Measurements from ENCODE around the gene FXYD2. TPM values are rescaled to one million over a fixed set of nuclear protein-coding genes. Genes with fewer than 3 reads are reported as not detected.

Gene FXYD2
- total RNA-seq, 1 donor from 2014 or later = 1.5 TPM

- DNase-seq = no peak
These were observed 28.1 kb downstream of the FXYD2 start for GRCh38 chr11:117796456-117796871.

- DNase-seq = no peak
These were observed 28.7 kb downstream of the FXYD2 start for GRCh38 chr11:117795638-117796455.

- DNase-seq = no peak
These were observed 29.5 kb downstream of the FXYD2 start for GRCh38 chr11:117794772-117795629.

DNA sequence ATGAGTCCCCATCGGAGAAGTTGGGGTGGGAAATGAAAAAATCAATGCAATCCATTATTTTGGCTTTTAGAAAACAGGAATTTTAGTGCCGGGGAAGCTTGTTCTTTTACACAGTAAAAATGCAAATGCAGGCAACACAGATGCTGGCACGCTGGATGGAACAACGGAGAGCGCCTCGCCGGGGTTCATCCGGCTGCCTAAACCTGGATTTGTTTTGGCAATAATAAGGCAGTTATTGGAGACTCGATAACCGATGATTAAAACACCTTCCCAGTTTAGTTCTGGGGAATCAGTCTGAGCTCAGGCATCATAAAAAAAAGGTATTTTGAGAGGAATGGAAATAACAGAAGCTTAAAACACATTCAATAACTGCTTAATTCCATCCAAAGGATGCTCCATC is 30.4 kb downstream of the FXYD2 start:
- DNase-seq = no peak

GRCh38 chr11:117793583-117793982 is 31.0 kb downstream of the FXYD2 start:
- no peak for DNase-seq

- DNase-seq = no peak
These were observed 31.6 kb downstream of the FXYD2 start for GRCh38 chr11:117792992-117793391.

DNA sequence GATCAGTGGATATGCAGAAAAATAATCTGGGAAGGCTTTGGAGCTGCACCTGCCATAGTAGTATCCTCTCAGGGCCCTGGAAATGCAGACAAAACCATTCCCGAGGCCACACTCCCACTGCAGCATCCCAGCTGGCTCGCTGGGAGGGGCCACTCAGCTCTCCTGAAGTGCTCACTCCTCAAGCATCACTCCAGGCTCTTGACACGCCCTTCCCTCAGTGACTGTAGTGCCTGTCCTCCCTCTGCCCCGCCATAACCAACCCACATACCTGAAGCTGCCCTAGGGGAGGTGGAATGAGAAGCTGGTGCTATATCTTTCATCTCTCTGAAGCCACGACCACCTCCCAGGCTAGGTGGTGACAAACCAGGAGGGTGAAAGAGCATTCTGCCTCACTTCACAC is 32.3 kb downstream of the FXYD2 start:
- no peak for DNase-seq

- peak; percentile 89 for DNase-seq
These were observed 34.3 kb downstream of the FXYD2 start for GRCh38 chr11:117790279-117790678.

- DNase-seq = no peak
These were observed 35.3 kb downstream of the FXYD2 start for GRCh38 chr11:117789241-117789640.

DNA sequence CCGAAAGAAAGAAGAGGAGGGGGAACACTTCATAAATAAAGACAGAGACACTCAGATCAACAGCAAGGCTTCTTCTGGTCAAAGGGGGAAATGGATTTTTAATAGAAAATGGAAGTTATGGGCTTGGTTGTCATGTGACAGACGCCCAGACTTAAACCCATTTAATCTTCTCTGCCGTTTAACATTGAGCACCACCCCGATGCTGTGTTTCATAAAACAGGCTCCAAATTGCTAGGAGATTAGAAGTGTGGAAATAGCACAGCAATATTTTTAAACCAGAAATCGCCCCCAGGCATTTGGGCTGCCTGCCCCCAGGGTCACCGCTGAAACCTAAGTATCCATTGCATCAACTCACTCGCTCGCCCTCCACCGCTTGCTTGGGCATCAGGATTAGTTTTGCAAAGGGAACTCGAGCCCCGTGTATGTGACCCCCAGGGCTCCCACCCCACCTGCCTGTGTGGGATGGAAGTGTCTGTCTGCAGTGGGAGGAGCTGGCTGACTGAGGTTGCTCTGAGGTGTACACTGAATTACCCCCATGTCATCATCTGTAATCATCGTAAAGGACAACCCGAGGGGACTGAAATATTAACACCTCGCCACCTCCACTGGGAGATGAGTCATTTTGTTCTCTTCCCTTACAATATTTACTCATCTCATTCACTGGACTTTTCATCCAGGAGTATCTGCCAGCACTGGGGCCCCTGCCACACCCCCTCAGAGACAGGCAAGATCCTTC is 38.2 kb downstream of the FXYD2 start:
- no peak for DNase-seq

GRCh38 chr11:117782101-117782500 is 42.4 kb downstream of the FXYD2 start:
- no peak for DNase-seq

- DNase-seq = no peak
These were observed 42.9 kb downstream of the FXYD2 start for GRCh38 chr11:117781627-117782026.

GRCh38 chr11:117780456-117780855 is 44.1 kb downstream of the FXYD2 start:
- DNase-seq = no peak

DNA sequence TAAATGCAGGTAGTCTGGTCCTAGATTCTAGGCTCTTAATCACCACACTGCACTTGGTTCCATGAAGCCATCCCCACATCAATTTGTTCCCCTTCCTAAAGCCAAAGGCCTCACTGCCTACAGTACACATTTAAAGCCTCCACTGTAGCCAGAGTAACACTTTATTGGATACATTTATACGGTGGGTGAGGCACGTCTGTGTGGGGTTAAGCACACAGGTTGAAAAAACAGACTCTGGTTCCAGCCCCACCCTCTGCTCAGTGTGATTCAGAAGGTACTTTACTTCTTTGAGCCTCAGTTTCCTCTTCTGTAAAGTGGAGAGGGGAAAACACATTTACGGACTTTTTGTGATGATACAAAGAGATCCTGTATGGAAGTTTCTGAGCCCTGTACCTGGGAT is 50.0 kb downstream of the FXYD2 start:
- no peak for DNase-seq

DNA sequence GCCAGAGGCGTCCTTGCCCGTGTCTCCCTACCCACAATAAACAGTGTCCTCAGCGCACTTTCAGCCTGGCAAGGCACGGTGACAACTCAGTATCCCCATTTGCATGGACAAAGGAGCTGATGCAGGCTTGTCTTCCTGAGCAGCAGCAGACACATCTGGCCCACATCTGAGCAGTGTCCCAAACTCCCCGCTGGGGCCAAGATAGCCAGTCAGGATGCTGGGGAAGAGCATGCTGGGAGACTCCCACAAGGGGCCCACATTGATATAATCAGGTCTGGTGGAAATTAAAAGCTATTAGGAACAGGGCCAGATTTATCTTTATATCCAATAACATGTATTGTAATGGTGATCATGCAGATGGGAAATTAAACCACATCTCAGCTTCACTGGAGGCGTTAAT is 52.2 kb downstream of the FXYD2 start:
- peak; percentile 19 for DNase-seq

DNA sequence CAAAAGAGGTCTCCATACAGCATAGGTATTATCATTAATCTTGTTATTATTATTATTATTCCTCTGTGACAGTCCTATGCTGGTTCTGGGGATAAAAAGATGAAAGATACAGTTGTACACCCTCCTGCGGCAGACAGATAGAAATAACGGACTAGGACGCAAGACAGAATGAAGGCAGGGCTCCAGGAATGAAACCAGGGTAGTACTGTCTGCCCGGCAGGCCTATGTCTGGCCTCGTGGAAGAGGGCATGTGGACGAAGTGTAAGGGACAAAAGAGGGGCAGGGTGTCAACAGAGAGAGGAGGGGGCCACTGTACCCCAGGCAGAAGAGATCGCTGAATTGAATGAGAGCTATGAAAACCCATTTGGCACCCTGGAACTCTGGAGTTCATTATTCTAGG is 52.7 kb downstream of the FXYD2 start:
- no peak for DNase-seq

DNA sequence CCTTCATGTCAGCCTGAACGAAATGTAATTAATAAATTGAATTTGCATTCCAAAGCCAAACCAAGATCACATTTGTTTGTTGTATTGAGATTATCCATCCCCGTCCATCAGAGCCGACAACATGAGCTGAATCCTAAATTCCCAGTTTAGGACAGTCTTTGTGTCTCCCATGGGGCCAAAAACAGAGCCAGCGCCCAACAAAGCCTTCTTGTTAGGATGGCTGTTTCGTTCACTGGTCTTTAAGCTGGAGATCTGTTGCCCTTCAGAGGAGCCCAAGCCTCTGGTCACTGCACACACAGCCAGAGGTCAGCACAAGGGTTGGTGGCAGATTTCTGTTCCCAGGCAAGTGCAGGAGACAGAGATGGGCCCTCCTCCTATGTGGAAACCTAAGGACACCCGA is 53.3 kb downstream of the FXYD2 start:
- DNase-seq = no peak

GRCh38 chr11:117770061-117770460 is 54.5 kb downstream of the FXYD2 start:
- no peak for DNase-seq
